ENCODE data around the gene SDK1. TPM values are rescaled to one million over a fixed set of nuclear protein-coding genes. Genes with fewer than 3 reads are reported as not detected.

SDK1 gene
- total RNA-seq, 3 donors from 2014 or later (not counting 1 experiment from before 2014, with no cell fraction given): 0.05 to 0.11 TPM; not detected in 1

GRCh38 chr7:4029941-4030340, 728.9 kb downstream of the SDK1 start:
- no peak for DNase-seq
- no peaks in the 10 kb centered on the region for H3K36me3 ChIP-seq (ENCODE audit: control insufficient read depth, insufficient read depth, low read length)
- intact Hi-C loops (cut with micrococcal nuclease): no loop called here
- Mint-ChIP-seq H3K27me3 (ENCODE audit: low read depth in 2 of 2) (peaks cover 2 to 9% of the 10 kb centered on the region in 2 donors), H3K9me3 (no peaks in the 10 kb centered on the region), H3K27ac (no peak overlapping the region), H3K36me3 (no peaks in the 10 kb centered on the region), H3K4me3 (no peak overlapping the region), H3K4me1 (no peaks in the 10 kb centered on the region)
- H3K9me3 ChIP-seq (ENCODE audit: control insufficient read depth, insufficient read depth, low read length): no peaks in the 10 kb centered on the region
- no peak overlapping the region for H3K4me3 ChIP-seq (ENCODE audit: low read length)
- H3K4me1 ChIP-seq (ENCODE audit: control insufficient read depth, insufficient read depth, low read length): no peaks in the 10 kb centered on the region
- TF ChIP-seq, protein P1, sequence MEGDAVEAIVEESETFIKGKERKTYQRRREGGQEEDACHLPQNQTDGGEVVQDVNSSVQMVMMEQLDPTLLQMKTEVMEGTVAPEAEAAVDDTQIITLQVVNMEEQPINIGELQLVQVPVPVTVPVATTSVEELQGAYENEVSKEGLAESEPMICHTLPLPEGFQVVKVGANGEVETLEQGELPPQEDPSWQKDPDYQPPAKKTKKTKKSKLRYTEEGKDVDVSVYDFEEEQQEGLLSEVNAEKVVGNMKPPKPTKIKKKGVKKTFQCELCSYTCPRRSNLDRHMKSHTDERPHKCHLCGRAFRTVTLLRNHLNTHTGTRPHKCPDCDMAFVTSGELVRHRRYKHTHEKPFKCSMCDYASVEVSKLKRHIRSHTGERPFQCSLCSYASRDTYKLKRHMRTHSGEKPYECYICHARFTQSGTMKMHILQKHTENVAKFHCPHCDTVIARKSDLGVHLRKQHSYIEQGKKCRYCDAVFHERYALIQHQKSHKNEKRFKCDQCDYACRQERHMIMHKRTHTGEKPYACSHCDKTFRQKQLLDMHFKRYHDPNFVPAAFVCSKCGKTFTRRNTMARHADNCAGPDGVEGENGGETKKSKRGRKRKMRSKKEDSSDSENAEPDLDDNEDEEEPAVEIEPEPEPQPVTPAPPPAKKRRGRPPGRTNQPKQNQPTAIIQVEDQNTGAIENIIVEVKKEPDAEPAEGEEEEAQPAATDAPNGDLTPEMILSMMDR (IDR thresholded peaks at IDR 0.05): no peak
- H3K27ac ChIP-seq (ENCODE audit: low read length): no peak overlapping the region
- no peak for ATAC-seq
- no peaks in the 10 kb centered on the region for H3K27me3 ChIP-seq (ENCODE audit: control insufficient read depth, insufficient read depth, low read length)
- 92% methylated on average over 10 of the region's 10 CpGs for WGBS (ENCODE audit: insufficient coverage)

- no peaks in the 10 kb centered on the region for H3K27me3 ChIP-seq (ENCODE audit: control insufficient read depth, insufficient read depth, low read length)
- H3K36me3 ChIP-seq (ENCODE audit: control insufficient read depth, insufficient read depth, low read length): no peaks in the 10 kb centered on the region
- WGBS (ENCODE audit: insufficient coverage): 93% methylated on average over 14 of the region's 14 CpGs
- H3K4me3 Mint-ChIP-seq: no peak overlapping the region
- DNase-seq (no peak), ATAC-seq (no peak)
- no peak overlapping the region for H3K27ac Mint-ChIP-seq
- peaks cover 2 to 9% of the 10 kb centered on the region in 2 donors for H3K27me3 Mint-ChIP-seq (ENCODE audit: low read depth in 2 of 2)
- no peaks in the 10 kb centered on the region for H3K4me1 ChIP-seq (ENCODE audit: control insufficient read depth, insufficient read depth, low read length)
- H3K36me3 Mint-ChIP-seq: no peaks in the 10 kb centered on the region
- no peak overlapping the region for H3K4me3 ChIP-seq (ENCODE audit: low read length)
- H3K4me1 Mint-ChIP-seq: no peaks in the 10 kb centered on the region
- H3K27ac ChIP-seq (ENCODE audit: low read length): no peak overlapping the region
- intact Hi-C loops (cut with micrococcal nuclease): no loop called here
- H3K9me3 Mint-ChIP-seq: no peaks in the 10 kb centered on the region
- H3K9me3 ChIP-seq (ENCODE audit: control insufficient read depth, insufficient read depth, low read length): no peaks in the 10 kb centered on the region
- TF ChIP-seq, protein P1 (IDR thresholded peaks at IDR 0.05): no peak
Observed at GRCh38 chr7:4030346-4030950, 729.4 kb downstream of the SDK1 start.

DNA sequence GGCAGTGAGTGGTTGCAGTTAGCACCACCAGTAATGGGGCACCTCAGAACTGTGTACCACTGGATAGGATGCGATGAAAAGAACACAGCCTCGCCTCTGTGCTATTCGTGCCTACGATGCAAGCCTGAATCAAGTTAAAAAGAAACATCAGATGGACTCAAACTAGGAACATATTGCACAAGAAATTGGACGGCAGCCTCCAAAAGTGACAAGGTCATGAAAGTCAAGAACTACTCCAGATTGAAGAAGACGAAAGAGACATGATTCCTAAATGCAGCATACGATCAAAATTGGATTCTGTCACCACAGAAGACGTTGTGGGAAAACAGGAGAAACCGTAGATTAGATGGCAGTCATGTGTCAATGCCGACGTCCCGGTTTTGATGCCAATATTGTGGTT, 732.9 kb downstream of the SDK1 start:
- no peak overlapping the region for H3K27ac Mint-ChIP-seq
- Histone ChIP-seq H3K36me3 (ENCODE audit: control insufficient read depth, insufficient read depth, low read length) (no peaks in the 10 kb centered on the region), H3K27me3 (ENCODE audit: control insufficient read depth, insufficient read depth, low read length) (no peaks in the 10 kb centered on the region), H3K4me1 (ENCODE audit: control insufficient read depth, insufficient read depth, low read length) (no peaks in the 10 kb centered on the region), H3K9me3 (ENCODE audit: control insufficient read depth, insufficient read depth, low read length) (no peaks in the 10 kb centered on the region), H3K27ac (ENCODE audit: low read length) (no peak overlapping the region), H3K4me3 (ENCODE audit: low read length) (no peak overlapping the region)
- intact Hi-C loops (cut with micrococcal nuclease): no loop called here
- no peaks in the 10 kb centered on the region for H3K36me3 Mint-ChIP-seq
- H3K4me3 Mint-ChIP-seq: no peak overlapping the region
- peaks cover 2 to 9% of the 10 kb centered on the region in 2 donors for H3K27me3 Mint-ChIP-seq (ENCODE audit: low read depth in 2 of 2)
- ATAC-seq: no peak
- TF ChIP-seq, protein P1 (IDR thresholded peaks at IDR 0.05): no peak
- H3K9me3 Mint-ChIP-seq: no peaks in the 10 kb centered on the region
- WGBS (ENCODE audit: insufficient coverage): 88% methylated on average over 12 of the region's 12 CpGs
- H3K4me1 Mint-ChIP-seq: no peaks in the 10 kb centered on the region
- DNase-seq: no peak

- Mint-ChIP-seq H3K27me3 (ENCODE audit: low read depth in 2 of 2) (peaks cover 0 to 5% of the 10 kb centered on the region in 2 donors), H3K4me3 (no peak overlapping the region), H3K9me3 (no peaks in the 10 kb centered on the region), H3K4me1 (no peaks in the 10 kb centered on the region), H3K36me3 (no peaks in the 10 kb centered on the region), H3K27ac (no peak overlapping the region)
- TF ChIP-seq, protein P1 (IDR thresholded peaks at IDR 0.05): no peak
- Histone ChIP-seq H3K36me3 (ENCODE audit: control insufficient read depth, insufficient read depth, low read length) (no peaks in the 10 kb centered on the region), H3K9me3 (ENCODE audit: control insufficient read depth, insufficient read depth, low read length) (no peaks in the 10 kb centered on the region), H3K4me1 (ENCODE audit: control insufficient read depth, insufficient read depth, low read length) (no peaks in the 10 kb centered on the region), H3K4me3 (ENCODE audit: low read length) (no peak overlapping the region), H3K27me3 (ENCODE audit: control insufficient read depth, insufficient read depth, low read length) (no peaks in the 10 kb centered on the region), H3K27ac (ENCODE audit: low read length) (no peak overlapping the region)
- WGBS (ENCODE audit: insufficient coverage): 88% methylated on average over 4 of the region's 4 CpGs
- ATAC-seq (no peak), DNase-seq (no peak)
- intact Hi-C loops (cut with micrococcal nuclease): no loop called here
Observed at GRCh38 chr7:4037308-4037707, 736.3 kb downstream of the SDK1 start.
